ENCODE measurements around the gene PTPRG.
"Not testable (repeated sequence)": the region's sequence is repeated elsewhere in the genome, so short reads cannot be mapped to it uniquely, and the experiment has no call there.

Gene PTPRG

DNA sequence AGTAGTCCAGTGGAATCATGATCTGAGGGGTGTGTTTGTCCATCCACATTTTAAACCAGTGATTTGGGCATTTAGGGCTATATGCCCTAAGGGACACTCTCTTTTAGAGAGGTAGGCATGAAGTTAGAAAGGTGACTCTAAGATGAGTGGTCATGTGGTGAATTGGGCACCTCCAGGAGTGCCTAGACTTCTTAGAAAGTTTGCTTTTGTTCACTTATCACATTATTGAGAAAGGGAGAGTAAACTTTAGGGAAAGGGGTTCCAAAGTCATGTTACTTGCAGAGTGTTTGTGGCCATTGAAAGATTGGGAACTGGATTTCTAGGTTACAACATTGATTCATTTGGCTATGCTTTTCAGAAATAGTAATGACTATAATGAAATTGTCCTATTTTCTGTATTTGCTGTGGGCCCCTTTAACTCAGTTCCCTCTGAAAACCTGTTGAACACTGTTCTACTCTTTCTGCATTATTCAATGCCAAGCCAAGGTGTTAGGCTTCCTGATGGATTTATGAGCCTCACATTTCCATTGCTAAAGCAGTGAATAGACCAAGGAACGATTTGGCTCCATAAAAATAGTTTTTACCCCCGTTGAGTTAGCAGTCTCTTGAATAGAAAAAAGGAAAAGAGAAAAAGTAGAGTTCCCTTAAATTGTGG is 169.3 kb downstream of the PTPRG start:
- DNase-seq = no peak

DNA sequence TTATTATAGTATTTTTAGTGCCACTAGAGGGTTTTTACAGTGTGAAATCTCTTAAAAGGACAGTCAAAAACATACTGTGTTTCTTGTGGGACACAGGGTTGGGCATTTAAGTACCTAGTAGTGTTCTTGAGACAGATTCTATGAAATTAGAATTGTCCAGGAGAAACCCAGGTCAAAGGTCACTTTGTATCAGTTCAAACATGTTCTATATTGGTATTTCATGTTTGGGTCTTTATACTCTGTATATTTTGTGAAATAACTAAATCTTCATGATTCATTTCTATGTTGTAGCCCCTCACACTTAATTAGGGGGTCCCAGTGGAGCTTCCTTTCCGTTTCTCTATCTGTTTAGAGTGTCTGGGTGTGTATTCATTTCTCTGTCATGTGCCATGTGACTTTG is 171.6 kb downstream of the PTPRG start:
- no peak for DNase-seq

DNA sequence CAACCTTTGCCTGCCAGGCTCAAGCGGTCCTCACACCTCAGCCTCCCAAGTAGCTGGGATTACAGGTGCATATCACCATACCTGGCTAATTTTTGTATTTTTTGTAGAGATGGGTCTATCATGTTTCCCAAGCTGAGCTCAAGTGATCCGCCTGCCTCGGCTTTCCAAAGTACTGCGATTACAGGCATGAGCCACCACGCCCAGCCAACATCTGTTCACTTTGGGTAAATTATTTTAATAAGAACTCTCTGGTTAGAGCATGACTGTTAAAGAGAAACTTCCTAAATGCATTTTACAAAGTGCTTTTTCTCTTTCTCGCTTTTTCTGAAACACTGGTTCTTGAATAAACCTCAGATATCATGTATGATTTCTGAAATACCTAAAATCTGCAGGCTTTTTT is 172.5 kb downstream of the PTPRG start:
- DNase-seq = no peak

DNA sequence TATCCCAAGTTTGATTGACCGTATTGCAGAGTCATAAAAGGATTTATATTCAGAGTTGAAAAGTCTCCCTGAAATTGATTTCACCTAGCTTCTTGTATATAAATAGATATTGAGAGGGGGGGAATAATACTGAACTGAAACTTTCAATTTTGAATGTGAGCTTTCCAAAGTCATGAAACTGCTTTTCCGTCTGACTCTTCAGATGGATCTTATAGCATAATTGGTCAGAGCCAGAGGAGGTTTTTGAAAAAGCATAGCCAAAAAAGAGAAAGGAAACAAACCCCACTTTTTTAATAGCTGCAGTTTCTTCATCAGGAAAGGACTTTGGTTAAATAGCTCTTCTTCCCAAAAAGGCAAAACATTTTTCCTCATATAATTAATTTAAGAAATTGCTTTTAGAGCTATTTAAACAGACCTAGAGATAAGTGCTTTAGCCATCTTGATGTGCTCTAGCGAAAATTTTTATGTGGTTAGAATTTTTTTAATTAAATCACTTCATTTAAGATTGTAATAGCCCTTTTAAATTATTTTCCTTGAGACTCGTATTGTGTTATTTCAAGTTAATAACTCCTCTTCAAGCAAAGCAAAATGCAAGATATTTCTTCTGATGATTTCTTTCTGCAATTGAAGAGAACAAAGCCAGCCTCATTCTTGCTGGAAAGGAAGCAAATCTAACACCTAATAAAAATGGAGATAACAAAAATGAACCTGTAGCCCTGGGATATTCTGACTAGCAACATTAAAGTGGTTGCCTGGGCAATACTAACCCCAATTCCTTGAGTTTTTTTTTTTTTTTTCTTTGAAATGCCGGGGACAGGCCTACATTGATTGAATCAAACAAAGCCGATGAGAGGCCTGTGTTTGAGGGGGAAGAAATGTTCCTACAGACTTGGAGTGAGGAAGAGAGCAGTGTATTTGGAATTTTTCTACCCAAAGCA is 173.6 kb downstream of the PTPRG start:
- DNase-seq = no peak

DNA sequence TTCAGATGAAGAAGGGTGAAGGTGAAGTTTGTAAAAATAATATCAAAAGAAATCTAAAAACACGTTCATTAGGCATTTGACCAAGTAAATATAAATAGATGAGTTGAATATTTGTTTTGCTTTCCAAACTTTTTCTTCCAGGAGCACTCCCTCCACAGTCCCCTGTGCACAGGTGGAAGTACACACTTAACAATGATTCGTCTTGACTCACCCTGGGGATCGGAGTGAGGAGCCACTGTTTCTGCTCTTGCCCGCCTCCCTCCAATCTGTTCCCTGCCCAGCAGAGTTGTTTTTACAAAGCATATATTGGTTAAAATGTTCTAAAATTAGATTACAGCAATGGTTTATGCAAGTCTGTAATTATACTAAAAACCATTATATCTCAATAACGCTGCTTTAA is 175.1 kb downstream of the PTPRG start:
- DNase-seq = no peak

DNA sequence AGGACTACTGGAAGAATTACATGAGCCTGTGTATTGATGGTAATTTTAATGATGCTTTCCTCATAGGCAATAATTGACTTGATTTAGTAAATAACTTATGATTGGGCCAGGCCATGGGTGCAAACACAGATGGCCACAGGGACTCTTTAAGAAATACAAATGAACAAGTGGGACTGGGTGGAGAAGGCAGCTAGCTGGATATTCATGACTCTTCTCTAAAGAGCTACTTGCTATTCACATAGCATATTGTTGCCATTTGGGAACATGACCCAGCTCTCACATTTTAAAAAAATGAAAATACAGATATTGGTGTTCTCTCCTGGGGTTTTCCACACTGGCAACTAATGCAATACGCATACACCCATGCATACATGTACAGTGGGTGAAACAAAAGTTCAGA is 178.3 kb downstream of the PTPRG start:
- DNase-seq = no peak

DNA sequence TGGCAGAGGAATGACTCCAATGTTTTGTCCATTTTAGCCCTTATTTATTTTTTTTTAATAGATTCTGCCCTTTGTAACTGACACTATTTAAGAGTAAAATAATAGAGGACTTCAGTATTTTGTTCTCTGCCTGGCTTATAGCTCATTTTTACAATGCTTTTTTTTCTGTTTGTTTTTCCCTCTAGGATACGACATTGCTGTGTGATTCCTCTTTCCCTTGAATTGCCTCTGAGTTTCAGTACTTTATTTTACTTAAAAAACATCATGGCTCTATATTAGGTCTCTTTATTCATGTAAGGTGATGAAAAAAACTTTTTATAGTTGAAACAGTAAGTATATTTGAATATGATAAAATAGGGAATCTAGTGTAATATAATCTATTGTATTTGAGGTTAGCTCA is 179.1 kb downstream of the PTPRG start:
- no peak for DNase-seq

DNA sequence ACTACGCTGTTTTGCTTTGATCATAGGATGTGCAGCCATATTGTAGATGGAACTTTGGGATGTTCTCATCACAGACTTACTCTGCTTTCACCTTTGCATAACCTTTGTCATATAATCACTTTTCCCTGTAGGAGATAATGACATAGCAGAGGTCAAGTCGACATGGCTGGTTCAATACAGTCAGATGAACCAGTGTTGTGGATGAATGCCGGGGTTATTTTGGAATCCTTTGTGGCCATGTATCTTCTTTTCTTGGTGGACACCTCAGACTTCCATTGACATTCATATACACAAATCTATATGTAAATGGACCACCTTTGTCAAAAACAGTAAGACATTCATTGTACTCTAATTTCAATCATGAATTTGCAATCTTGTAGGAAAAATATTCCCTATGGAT is 180.2 kb downstream of the PTPRG start:
- DNase-seq = no peak

DNA sequence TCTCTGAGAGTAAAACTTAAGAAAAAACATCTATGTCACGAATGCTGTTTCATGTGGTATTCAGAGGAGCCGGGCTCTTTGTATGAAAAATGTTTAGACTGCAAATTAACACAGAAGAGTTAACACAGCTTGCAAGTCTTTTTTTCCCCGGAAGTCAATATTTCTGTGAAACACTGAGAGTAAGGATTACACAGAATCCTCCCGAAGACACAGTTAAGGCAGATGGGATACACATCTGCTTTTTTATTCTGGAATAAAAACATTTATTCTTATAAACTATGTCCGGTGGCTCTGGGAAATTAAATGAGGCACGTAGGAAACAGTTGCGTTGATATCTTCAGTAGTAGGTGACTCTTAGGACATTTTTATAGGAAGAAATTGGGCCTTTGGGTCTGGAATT is 180.6 kb downstream of the PTPRG start:
- no peak for DNase-seq

DNA sequence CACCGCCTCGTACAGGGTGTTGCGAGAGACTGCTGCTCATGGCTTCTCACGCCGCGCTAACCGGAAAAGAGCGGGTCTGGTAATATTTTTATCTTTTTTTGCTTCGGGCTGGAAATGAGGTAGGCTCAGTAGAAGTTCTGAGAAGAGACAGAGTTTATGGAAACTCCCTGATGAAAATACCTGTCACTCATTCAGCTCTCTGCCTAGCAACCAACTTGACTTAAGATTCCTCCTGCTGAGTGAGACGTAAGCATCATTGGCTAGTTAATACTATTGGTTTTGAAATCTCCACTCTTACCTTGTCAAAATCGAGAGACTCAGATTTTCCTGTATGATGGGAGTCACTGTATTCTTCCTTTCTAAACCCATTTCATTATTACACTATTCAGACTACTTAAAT is 181.7 kb downstream of the PTPRG start:
- no peak for DNase-seq

DNA sequence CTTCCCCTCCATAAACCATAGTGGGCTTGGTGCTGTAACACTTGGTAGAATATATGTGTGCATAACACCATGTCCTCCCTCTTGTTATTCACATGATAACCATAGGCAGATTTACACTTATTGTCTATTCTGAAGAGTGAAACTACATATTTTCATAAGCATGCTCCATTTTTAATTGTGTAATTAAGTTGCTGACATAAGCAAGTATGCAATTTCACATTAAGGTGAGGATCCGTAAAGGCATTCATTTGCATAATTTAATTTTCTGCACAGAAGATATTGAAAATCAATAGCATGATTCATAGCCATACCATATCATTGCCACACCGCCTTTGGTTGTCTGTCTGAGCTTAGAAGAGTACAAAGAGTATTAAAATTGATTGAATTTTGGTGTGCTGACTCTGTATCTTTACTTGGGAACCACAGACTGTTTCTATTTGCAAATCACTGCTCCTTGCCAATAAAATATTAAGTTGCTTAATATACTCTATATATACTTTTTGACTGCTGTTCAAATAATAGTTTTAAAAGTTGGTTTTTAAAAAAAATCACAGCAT is 182.4 kb downstream of the PTPRG start:
- no peak for DNase-seq

DNA sequence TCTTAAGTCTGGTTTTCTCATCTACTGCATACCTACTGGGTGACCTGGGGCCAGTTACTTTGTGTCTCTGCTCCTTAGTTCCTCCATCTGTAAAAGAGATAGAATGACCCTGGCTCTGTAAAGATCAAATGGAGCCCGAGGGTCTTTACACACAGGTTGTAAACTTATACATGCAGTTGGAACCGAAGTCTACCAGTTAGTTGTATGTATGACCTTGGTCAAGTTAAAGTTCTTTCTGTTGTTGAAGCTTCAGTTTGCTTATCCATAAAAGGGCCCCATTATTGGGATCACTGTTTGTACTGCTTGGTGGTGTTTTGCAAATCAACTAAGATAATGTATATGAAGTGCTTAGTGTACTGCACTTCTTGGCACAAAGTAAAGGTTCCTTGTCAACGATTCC is 186.9 kb downstream of the PTPRG start:
- DNase-seq = no peak

DNA sequence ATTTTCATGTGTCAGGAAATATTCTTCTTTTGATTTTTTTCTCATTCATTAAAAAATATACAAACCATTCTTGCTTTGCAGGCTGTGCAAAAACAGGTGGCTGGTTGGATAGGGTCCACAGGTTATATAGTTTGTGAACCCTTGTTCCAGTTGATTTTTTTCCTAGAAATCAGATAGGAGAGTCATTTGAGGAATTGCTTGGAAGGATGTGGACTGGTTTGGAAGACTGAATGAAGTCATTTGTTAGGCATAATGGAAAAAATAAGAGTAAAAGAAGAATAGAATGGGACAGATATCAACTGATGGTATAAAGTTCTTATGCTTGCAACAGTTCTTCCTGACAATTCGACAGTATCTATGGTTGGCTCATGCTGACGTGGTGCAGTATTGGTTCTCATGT is 189.4 kb downstream of the PTPRG start:
- no peak for DNase-seq

DNA sequence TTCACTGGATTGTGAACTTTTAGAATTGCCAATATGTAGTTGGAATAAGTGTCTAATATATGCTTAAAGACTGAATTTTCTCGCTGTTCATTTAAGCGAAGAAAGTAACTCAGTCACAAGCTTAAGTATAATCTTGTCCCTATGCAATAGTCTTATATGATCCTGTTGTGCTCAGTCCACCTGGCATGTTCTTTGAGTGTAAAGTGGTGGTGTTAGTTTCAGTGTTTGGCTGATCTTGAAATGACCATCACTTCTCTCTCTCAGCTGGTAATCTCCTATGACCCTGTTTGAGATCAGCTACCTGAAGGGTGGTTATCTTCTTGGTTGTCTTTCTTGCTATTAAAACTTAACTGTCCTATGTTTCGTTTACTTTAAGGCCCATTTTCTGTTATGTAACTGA is 197.5 kb downstream of the PTPRG start:
- DNase-seq = no peak

DNA sequence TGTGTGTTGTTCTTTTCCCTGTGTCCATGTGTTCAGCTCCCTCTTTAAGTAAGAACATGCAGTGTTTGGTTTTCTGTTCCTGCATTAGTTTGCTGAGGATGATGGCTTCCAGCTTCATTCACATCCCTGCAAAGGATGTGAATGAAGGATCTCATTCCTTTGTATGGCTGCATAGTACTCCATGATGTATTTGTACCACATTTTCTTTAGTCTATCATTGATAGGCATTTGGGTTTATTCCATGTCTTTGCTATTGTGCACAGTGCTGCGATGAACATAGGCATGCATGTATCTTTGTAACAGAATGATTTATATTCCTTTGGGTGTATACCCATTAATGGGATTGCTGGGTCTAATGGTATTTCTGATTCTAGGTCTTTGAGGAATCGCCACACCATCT is 199.4 kb downstream of the PTPRG start:
- not testable (repeated sequence) for DNase-seq

DNA sequence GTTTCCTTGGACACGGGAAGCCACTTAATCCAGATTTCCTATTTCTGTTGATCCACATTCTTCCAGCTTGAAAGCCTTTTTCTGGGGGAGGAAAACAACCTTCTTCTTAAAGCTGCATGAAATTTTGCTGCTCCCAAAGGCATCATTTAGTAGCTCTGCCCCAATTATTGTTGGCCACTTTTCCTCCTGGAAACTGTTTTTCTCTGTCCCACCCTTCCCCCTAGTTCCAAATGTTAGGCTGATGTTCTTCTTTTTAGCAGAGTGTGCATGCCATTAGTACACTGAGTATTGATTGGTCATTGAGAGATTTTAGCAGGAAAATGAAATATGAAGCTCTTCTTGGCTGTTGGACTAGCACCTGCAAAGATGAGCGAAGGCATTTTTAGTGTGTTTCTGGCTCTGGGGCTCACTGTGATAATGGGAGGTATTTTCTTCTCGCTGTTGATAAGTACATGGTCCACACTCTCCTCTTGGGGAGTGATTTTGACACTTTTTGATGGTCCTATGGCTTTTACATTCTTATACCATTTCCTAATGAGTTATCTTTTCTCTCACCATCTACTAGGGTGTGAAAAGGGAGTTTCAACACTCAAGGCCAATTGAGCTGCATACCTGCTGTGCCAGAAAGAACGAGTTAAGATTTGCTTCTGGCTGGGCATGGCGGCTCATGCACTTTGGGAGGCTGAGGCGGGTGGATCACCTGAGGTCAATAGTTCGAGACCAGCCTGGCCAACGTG is 200.5 kb downstream of the PTPRG start:
- DNase-seq = no peak

DNA sequence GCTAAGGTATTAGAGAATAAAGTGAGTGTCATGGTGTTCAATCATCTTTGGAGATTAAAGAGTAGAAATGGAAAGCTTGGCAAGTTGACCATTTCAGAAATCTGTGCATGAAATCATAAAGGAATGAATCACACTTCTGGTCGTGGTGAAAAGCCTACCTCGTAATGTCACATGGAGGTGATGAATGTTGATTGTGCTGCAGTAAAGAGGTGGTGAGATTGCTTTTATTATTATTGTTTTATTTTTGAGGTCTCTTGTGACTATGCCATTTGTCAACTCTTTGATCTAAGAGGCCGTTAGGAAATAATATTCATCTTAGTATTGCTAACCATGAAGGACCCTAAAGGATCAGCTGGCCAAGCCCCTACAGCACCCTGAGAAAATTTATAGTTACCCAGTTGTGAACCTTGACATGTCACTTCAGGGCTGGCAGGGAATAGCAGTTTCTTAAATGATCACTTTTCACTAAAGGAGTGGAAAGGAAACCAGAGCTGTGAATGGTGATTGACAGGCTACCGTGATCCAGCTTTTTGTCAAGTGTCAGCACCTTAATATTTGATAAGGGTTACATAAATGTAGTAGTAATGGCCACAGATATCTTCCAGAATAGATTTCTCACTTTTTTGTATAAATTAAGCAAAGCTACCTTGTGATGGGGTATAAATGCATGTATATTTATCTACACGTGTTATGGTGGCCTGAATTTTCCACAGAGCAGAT is 203.9 kb downstream of the PTPRG start:
- no peak for DNase-seq

DNA sequence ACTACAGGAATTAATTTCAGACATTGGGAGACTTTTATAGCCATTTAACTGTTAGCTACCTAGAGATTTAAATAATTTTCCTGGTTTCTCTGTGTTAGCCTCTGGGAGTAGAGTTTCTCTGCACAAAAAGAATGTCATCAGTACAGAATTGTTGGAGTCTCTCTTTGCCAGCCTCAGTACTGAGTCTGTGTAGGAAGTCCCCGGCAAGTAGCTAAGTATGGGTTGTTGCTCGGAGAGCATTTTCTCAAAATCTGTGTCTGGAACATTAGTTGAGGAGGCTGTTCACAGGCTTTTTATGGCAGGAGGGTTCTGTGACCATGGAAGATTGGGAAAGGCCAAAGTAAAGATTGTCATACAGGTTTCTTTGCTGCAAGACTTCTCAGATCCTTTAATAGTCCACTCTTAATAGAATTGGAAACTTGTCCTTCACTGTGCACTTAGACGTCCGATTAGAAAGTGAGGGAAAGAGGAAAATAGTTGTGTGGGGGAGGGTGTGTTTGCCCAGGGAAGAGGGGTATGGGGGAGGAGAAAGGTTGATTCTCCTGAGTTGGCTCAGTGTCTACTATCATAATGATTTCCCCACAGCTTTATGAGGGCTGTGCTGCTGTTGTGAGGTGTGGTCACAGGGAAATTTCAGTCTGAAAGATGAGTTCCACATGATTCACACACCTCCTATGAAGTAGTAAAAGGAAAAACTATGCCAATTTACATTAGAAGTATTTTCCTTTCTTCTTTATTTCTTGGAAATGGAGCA is 207.1 kb downstream of the PTPRG start:
- no peak for DNase-seq

DNA sequence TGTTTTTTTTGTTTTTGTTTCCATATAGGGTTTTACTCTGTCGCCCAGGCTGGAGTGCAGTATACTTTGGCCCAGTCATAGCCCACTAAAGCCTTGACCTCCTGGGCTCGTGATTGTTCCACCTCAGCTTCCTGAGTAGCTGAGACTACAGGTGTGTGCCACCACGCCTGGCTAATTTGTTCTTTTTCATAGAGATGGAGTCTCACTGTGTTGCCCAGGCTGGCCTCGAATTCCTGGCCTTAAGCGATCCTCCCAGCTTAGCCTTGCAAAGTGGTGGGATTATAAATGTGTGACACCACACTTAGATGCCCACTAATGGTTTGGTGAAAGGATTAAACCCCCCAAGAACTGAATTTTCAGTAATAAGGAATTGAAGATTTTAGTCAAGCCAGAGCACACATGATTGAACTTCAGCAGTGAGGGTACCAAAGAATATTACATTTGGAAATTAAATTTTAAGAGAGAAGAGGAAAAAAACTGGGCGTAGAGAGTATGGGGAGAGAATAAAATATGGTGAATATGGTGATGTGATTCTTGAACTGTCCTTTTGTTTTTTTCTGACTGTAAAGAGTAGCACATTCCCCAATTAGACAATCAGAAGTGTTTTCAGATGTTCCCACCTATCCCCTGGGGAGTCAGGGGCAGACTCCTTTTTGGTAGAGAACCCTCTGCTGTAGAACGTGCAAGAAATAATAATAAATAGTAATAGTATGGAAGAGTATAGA is 208.1 kb downstream of the PTPRG start:
- no peak for DNase-seq

DNA sequence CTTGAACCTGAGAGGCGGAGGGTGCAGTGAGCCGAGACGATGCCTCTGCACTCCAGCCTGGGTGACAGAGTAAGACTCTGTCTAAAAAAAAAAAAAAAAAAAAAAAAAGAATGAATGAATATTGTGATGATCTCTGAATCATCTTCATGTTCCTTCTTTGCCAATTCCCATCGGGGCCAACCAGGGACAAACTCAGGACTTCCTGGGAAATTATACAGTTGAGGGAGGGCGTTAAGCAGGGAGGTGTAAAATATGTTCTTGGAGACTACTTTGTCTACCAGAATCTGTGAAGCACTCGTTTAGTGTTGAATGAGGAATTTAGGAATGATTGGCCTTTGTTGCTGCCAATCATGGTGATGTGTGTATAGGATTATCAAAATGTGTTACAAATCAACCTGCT is 210.6 kb downstream of the PTPRG start:
- no peak for DNase-seq

DNA sequence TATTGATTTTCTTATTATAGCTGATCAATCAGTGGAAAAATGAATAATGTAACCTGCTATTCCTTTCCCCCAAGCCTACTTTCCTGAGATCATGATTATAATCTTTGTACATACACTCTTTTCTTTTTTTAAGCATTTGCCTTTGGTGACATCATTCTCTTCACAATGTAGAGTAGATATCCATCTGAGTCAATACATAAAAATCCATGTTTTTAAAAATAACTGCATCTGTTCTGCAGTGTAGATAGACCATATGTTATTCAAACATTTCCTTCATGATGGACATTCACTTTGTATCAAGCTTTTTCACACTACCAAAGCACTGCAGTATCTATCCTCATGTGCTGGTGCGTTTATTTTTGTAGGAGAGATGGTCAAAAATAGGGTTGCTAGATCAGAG is 211.1 kb downstream of the PTPRG start:
- no peak for DNase-seq

All from NCI-H510A treated with DMSO at 0.1 percent for 48 hours (cell line).